Measurements from ENCODE around the gene NMS. TPM values are rescaled to one million over a fixed set of nuclear protein-coding genes. Genes with fewer than 3 reads are reported as not detected.

The NMS gene
- total and polyA plus RNA-seq, 2 donors (not counting 1 experiment from before 2014, with no cell fraction given), result not detected

DNA sequence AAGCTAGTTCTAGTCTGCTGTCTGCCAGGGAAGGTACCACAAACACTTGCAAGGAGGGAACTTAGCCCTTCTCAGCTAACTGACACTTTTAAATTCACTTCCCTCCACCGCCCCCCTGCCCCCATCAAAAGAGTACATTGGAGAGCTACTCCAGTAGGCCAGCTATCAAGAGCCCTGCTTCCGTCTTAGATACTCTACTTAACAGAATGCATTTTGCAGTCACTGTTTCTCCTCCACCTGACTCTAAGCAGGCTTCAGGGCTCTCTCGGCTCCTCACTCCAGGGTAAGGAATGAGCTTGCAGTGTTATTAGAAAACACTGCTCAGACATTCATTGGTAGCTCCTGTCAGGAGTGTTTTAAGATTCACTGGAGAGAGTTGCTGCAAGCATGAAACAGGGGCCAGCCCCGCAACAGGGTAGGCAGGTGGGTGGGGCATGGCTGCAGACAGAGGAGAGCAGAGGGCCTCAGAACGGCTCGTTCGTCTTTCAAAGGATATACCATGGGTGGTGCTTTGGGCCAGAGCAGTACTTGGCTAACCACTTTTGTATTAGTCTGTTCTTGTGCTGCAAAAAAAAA is 57.2 kb downstream of the NMS start:
- H3K27ac ChIP-seq (ENCODE audit: insufficient read depth, low read length), result no peak overlapping the region
- no peaks in the 10 kb centered on the region for H4K20me1 ChIP-seq (ENCODE audit: control insufficient read depth, extremely low read depth, insufficient read depth, low read length)
- no peak overlapping the region for H3K4me3 ChIP-seq (replicated peaks in 1 of 4; ENCODE audit: control extremely low read depth in 1 of 4, insufficient read depth in 1 of 4, low read depth in 3 of 4, low read length in 4 of 4)
- no peak overlapping the region for H2AFZ ChIP-seq (ENCODE audit: low read length)
- TF ChIP-seq, protein P1, sequence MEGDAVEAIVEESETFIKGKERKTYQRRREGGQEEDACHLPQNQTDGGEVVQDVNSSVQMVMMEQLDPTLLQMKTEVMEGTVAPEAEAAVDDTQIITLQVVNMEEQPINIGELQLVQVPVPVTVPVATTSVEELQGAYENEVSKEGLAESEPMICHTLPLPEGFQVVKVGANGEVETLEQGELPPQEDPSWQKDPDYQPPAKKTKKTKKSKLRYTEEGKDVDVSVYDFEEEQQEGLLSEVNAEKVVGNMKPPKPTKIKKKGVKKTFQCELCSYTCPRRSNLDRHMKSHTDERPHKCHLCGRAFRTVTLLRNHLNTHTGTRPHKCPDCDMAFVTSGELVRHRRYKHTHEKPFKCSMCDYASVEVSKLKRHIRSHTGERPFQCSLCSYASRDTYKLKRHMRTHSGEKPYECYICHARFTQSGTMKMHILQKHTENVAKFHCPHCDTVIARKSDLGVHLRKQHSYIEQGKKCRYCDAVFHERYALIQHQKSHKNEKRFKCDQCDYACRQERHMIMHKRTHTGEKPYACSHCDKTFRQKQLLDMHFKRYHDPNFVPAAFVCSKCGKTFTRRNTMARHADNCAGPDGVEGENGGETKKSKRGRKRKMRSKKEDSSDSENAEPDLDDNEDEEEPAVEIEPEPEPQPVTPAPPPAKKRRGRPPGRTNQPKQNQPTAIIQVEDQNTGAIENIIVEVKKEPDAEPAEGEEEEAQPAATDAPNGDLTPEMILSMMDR (conservative IDR thresholded peaks at IDR 0.05 in 1 of 2, IDR thresholded peaks at IDR 0.05 in 1 of 2; ENCODE audit: low read depth in 1 of 2, low read length in 2 of 2), result no peak
- TF ChIP-seq EZH2 (IDR thresholded peaks at IDR 0.05; ENCODE audit: low read length, missing control alignments), result no peak
- no peaks in the 10 kb centered on the region for H3K9me3 ChIP-seq (ENCODE audit: control insufficient read depth, insufficient read depth, low read depth, low read length)
- no peaks in the 10 kb centered on the region for H3K36me3 ChIP-seq (ENCODE audit: control insufficient read depth, insufficient read depth, low read length)
- H3K4me2 ChIP-seq (ENCODE audit: extremely low read depth, insufficient read depth, low read length), result no peak overlapping the region
- no peaks in the 10 kb centered on the region for H3K79me2 ChIP-seq (ENCODE audit: control insufficient read depth, insufficient read depth, low read length)
- no peaks in the 10 kb centered on the region for H3K27me3 ChIP-seq (ENCODE audit: control insufficient read depth, insufficient read depth, low read length)
- no peak overlapping the region for H3K9ac ChIP-seq (ENCODE audit: insufficient read depth, low read length)
- H3K4me1 ChIP-seq (ENCODE audit: control insufficient read depth, extremely low read depth, insufficient read depth, low read length), result no peaks in the 10 kb centered on the region
- no peak for DNase-seq (ENCODE audit: low read depth in 2 of 2)

- Histone ChIP-seq H3K9me3 (ENCODE audit: control insufficient read depth, insufficient read depth, low read depth, low read length) (no peaks in the 10 kb centered on the region), H3K4me3 (replicated peaks in 1 of 4; ENCODE audit: control extremely low read depth in 1 of 4, insufficient read depth in 1 of 4, low read depth in 3 of 4, low read length in 4 of 4) (no peak overlapping the region), H3K79me2 (ENCODE audit: control insufficient read depth, insufficient read depth, low read length) (no peaks in the 10 kb centered on the region), H4K20me1 (ENCODE audit: control insufficient read depth, extremely low read depth, insufficient read depth, low read length) (no peaks in the 10 kb centered on the region), H3K27ac (ENCODE audit: insufficient read depth, low read length) (no peak overlapping the region), H3K36me3 (ENCODE audit: control insufficient read depth, insufficient read depth, low read length) (no peaks in the 10 kb centered on the region), H3K27me3 (ENCODE audit: control insufficient read depth, insufficient read depth, low read length) (no peaks in the 10 kb centered on the region), H3K4me1 (ENCODE audit: control insufficient read depth, extremely low read depth, insufficient read depth, low read length) (no peaks in the 10 kb centered on the region), H2AFZ (ENCODE audit: low read length) (no peak overlapping the region), H3K9ac (ENCODE audit: insufficient read depth, low read length) (no peak overlapping the region), H3K4me2 (ENCODE audit: extremely low read depth, insufficient read depth, low read length) (no peak overlapping the region)
- TF ChIP-seq, protein P1 (conservative IDR thresholded peaks at IDR 0.05 in 1 of 2, IDR thresholded peaks at IDR 0.05 in 1 of 2; ENCODE audit: low read depth in 1 of 2, low read length in 2 of 2), result no peak
- TF ChIP-seq EZH2 (IDR thresholded peaks at IDR 0.05; ENCODE audit: low read length, missing control alignments), result no peak
- no peak for DNase-seq (ENCODE audit: low read depth in 2 of 2)
These were observed 58.9 kb downstream of the NMS start for GRCh38 chr2:100529176-100529575.

DNA sequence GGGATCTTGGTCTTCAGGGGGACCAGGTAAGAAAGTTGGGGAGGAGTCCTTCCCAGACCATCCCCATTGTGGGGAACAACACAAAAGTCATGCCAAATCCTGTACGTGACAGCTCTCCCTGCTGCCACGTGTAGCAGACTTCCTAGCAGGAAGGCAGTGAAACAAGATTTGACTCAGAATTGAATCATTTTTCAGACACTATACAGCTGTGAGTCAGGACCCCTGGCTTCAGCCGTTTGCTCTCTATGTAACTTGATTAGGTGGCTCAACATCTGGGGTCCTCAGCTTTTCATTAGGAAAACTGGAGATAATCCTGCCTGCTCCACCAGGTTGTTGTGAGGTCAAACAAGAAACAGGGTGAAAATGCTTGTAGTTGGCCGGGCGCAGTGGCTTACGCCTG is 59.6 kb downstream of the NMS start:
- no peak overlapping the region for H3K27ac ChIP-seq (ENCODE audit: insufficient read depth, low read length)
- no peak overlapping the region for H3K9ac ChIP-seq (ENCODE audit: insufficient read depth, low read length)
- TF ChIP-seq EZH2 (IDR thresholded peaks at IDR 0.05; ENCODE audit: low read length, missing control alignments), result no peak
- no peaks in the 10 kb centered on the region for H3K9me3 ChIP-seq (ENCODE audit: control insufficient read depth, insufficient read depth, low read depth, low read length)
- DNase-seq (ENCODE audit: low read depth in 2 of 2), result no peak
- no peak overlapping the region for H3K4me3 ChIP-seq (replicated peaks in 1 of 4; ENCODE audit: control extremely low read depth in 1 of 4, insufficient read depth in 1 of 4, low read depth in 3 of 4, low read length in 4 of 4)
- no peaks in the 10 kb centered on the region for H3K4me1 ChIP-seq (ENCODE audit: control insufficient read depth, extremely low read depth, insufficient read depth, low read length)
- H4K20me1 ChIP-seq (ENCODE audit: control insufficient read depth, extremely low read depth, insufficient read depth, low read length), result no peaks in the 10 kb centered on the region
- no peak overlapping the region for H3K4me2 ChIP-seq (ENCODE audit: extremely low read depth, insufficient read depth, low read length)
- H3K27me3 ChIP-seq (ENCODE audit: control insufficient read depth, insufficient read depth, low read length), result no peaks in the 10 kb centered on the region
- H3K36me3 ChIP-seq (ENCODE audit: control insufficient read depth, insufficient read depth, low read length), result no peaks in the 10 kb centered on the region
- no peak overlapping the region for H2AFZ ChIP-seq (ENCODE audit: low read length)
- H3K79me2 ChIP-seq (ENCODE audit: control insufficient read depth, insufficient read depth, low read length), result no peaks in the 10 kb centered on the region

Other genes with a start within 250 kb of the NMS start
- gene LONRF2, start 148.0 kb upstream of the NMS start, total RNA-seq, result under 0.01 TPM in 2 replicates
- 0.01 and 0.03 TPM in 2 replicates for gene LONRF2, start 148.0 kb upstream of the NMS start, polyA plus RNA-seq
- gene CHST10, start 52.8 kb upstream of the NMS start, total RNA-seq, result 5.0 and 7.4 TPM in 2 replicates
- gene CHST10, start 52.8 kb upstream of the NMS start, polyA plus RNA-seq, result 6.7 TPM in 2 replicates
- gene PDCL3, start 92.5 kb downstream of the NMS start, total RNA-seq, result 11.4 and 13.4 TPM in 2 replicates
- 29.0 and 36.1 TPM in 2 replicates for gene PDCL3, start 92.5 kb downstream of the NMS start, polyA plus RNA-seq